T-cell (primary cell): ENCODE results near the gene CAD. TPM values are rescaled to one million over a fixed set of nuclear protein-coding genes. Genes with fewer than 3 reads are reported as not detected.
A peak's percentile ranks its signal among the peaks of the same experiment; 100 is the strongest.

ENCODE experiments used
- ATAC-seq, 4 experiments: fragments of 200-7000 bp in 3 of 4; fragments of 150-1000 bp in 1 of 4; cut with Tn5 transposase; replicated peaks in 1 of 4; 1 replicate in 3 of 4; 2 replicates in 1 of 4; pipeline ENCODE4 v1.10.0; 2021; ENCODE audit warnings: moderate library complexity in 3 of 4, mild to moderate bottlenecking in 2 of 4, moderate number of reproducible peaks in 1 of 4
- CTCF ChIA-PET, 2 donors: fragments of 300-600 bp; sonication (Branson Sonifier 250); formaldehyde crosslinking; loops; one replicate each; lab custom pipeline; 2022; ENCODE audit warnings: antibody characterized with exemption in 2 of 2; lab: Charles Lee
- POLR2A ChIA-PET, 2 donors: fragments of 300-600 bp; sonication (Branson Sonifier 250); formaldehyde crosslinking; loops; one replicate each; lab custom pipeline; 2022; ENCODE audit warnings: antibody characterized with exemption in 2 of 2; lab: Charles Lee
- DNase-seq, 35 experiments: peaks; one replicate each; pipeline versions ENCODE4 v3.0.0 to v3.0.0-alpha.2; 2013 to 2023
- H3K27ac ChIP-seq: one replicate; pipeline ENCODE4 v1.5.1; 2013; ENCODE audit warnings: low read length
- H3K27me3 ChIP-seq, 2 experiments: replicated peaks in 1 of 2; 1 replicate in 1 of 2; 2 replicates in 1 of 2; pipeline versions ENCODE4 v1.6.1 to v1.7.0; 2013; ENCODE audit warnings: low read length in 1 of 2, mixed read lengths in 1 of 2; ENCODE audit not compliant: control insufficient read depth in 2 of 2, insufficient read depth in 2 of 2; ENCODE audit errors: extremely low read depth in 1 of 2
- H3K36me3 ChIP-seq, 2 donors: 1 replicate in 1 of 2; 2 replicates in 1 of 2; pipeline versions ENCODE4 v1.6.1 to v1.7.0; 2013; ENCODE audit warnings: low read length in 1 of 2; ENCODE audit not compliant: control insufficient read depth in 2 of 2, insufficient read depth in 1 of 2; ENCODE audit errors: extremely low read depth in 1 of 2
- H3K4me1 ChIP-seq, 2 experiments: 1 replicate in 1 of 2; 2 replicates in 1 of 2; pipeline versions ENCODE4 v1.6.1 to v1.7.0; 2013; ENCODE audit warnings: low read length in 2 of 2, mixed read lengths in 1 of 2; ENCODE audit not compliant: insufficient read depth in 2 of 2, control insufficient read depth in 1 of 2; ENCODE audit errors: extremely low read depth in 1 of 2
- H3K4me3 ChIP-seq, 2 donors: 1 replicate in 1 of 2; 2 replicates in 1 of 2; pipeline versions ENCODE4 v1.5.1 to v1.7.0; 2013; ENCODE audit warnings: mild to moderate bottlenecking in 2 of 2, low read length in 1 of 2, moderate library complexity in 1 of 2; ENCODE audit not compliant: control insufficient read depth in 1 of 2; ENCODE audit errors: extremely low read depth in 1 of 2
- H3K9me3 ChIP-seq: 2 replicates; pipeline ENCODE4 v1.7.0; 2013
- H3K27ac Mint-ChIP-seq, 2 donors: one replicate each; pipeline ENCODE4 v1.8.0; 2020 to 2021; ENCODE audit warnings: mild to moderate bottlenecking in 2 of 2, mixed read lengths in 2 of 2
- H3K27me3 Mint-ChIP-seq, 2 donors: one replicate each; pipeline ENCODE4 v1.8.0; 2021 to 2022; ENCODE audit warnings: mixed read lengths in 2 of 2
- H3K36me3 Mint-ChIP-seq: one replicate; pipeline ENCODE4 v1.8.0; 2021; ENCODE audit warnings: mixed read lengths
- H3K4me1 Mint-ChIP-seq, 3 donors: one replicate each; pipeline ENCODE4 v1.8.0; 2020 to 2022; ENCODE audit warnings: mixed read lengths in 3 of 3, mild to moderate bottlenecking in 1 of 3
- H3K4me3 Mint-ChIP-seq, 3 donors: one replicate each; pipeline ENCODE4 v1.8.0; 2020 to 2022; ENCODE audit warnings: mild to moderate bottlenecking in 3 of 3, mixed read lengths in 3 of 3, moderate library complexity in 3 of 3
- H3K9me3 Mint-ChIP-seq, 3 donors: one replicate each; pipeline ENCODE4 v1.8.0; 2020 to 2022; ENCODE audit warnings: mixed read lengths in 3 of 3
- WGBS: methylation state at CpG from one replicate; pipeline ENCODE4 v1.1.5; 2013; ENCODE audit warnings: missing lambda C conversion rate; ENCODE audit not compliant: insufficient coverage; 5-methylcytosine and 5-hydroxymethylcytosine counted together
- total RNA-seq, 35 experiments: library from RNA in 6 of 35; stranded (reverse) in 6 of 35; fragments of 120-200 nt in 1 of 35; gene quantifications; one replicate each; pipeline versions ENCODE4 v1.2.1 to v1.2.4 and lab custom pipeline; 2013 to 2026

CAD gene
- total RNA-seq: 10 to 100 TPM; 38.5 to 78.2 (median 65.4) TPM
- 27.4 TPM for total RNA-seq (2013)
- 45.9 to 454 (median 93.4) reads per million in 29 experiments for total RNA-seq (lab: John Stamatoyannopoulos, UW)

DNA sequence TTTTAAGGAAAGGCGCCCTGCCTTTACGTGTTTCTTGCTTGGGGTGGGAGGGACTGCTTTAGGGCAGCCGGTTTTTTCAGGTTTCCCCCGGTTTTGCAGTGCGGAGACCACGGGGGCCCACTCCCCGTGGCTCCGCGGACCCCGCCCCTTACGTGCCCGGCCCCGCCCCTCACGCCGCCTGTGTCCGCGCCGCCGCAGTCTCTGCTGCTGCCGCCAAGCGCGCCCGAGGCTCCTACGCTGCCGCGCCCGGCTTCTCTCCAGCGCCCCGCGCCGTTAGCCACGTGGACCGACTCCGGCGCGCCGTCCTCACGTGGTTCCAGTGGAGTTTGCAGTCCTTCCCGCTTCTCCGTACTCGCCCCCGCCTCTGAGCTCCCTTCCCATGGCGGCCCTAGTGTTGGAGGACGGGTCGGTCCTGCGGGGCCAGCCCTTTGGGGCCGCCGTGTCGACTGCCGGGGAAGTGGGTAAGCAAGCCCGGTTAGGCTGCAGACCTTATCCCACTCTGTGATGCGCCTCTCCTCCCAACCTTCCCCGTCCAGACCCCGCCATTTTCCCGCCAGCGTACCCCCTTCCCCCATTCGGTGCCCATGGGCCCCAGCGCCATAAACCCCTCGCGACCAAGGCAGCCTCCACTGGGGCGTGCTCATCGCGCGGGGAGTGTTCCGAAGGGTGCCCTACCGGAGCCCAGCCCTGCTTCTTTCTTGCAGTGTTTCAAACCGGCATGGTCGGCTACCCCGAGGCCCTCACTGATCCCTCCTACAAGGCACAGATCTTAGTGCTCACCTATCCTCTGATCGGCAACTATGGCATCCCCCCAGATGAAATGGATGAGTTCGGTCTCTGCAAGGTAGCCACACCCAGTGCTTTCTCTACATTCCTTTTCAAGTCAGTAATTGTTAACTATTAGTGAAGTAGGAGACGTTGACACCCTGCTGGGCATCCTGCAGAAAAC, at the start of gene CAD:
TSS of gene CAD (plus strand) at position 197 of the 949 bp plus-strand sequence. CDS start at position 380, 183 bp downstream.
- Mint-ChIP-seq H3K4me3 (peak within 1 kb of the TSS; percentile 93 to 99 (median 94)), H3K27me3 (no peaks in the 10 kb centered on the region), H3K27ac (peak within 1 kb of the TSS; percentile 82 to 93), H3K4me1 (peaks cover 43 to 48% (median 44%) of the 10 kb centered on the region in 3 donors), H3K36me3 (peaks cover 31% of the 10 kb centered on the region), H3K9me3 (no peaks in the 10 kb centered on the region)
- Histone ChIP-seq H3K9me3 (no peaks in the 10 kb centered on the region), H3K27me3 (no peaks in the 10 kb centered on the region), H3K27ac (peak within 1 kb of the TSS; percentile 83), H3K4me1 (peaks cover 12 to 23% of the 10 kb centered on the region in 2 experiments), H3K36me3 (peaks cover 0 to 22% of the 10 kb centered on the region in 2 donors), H3K4me3 (peak within 1 kb of the TSS; percentile 88 to 90)
- ATAC-seq (peak; percentile 78 to 91 (median 88)), DNase-seq (peak; percentile 66 to 92 (median 80))
- CTCF ChIA-PET: no interaction called here
- under 1% methylated on average over 67 of the region's 72 CpGs for WGBS
- POLR2A ChIA-PET: interaction anchor here in 1 of 2 donors (0.7 kb wide), 1 partner anchor 870 kb away, joined by 3 read pairs; no protein-coding TSS in a partner anchor

DNA sequence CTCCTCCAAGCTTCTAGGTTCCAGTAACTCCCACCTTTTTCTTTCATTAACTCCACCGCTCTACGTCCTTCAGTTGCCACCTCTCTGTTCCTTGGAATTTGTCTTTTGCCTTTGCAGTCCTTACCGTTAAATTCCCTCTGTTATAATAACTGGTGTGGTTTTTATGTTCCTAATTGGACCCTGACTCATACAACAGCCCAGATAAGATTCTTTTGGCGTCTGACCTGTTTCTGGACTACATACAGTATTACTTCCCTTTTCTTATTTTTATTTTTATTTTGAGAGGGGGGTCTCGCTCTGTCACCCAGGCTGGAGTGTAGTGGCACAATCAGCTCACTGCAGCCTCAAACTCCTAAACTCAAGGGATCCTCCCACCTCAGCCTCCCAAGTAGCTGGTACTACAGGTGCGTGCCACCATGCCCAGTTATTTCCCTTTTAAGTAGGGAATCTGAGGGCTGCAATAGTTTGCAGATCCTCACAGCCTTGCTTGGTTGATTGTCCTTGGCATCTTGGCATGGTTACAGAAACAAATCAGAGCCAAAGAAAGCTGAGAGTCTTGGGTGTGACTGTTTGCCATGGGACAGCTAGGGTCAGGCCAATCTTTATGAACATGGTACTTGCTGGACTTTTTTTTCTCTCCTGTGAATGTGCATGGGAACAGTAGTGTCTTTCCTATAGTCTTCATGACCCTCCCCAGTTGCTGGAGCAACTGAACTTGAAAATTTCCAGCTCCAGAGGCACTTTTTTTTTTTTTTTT, 46.4 kb upstream of the CAD start:
- peaks cover 0 to 4% (median 4%) of the 10 kb centered on the region in 3 donors for H3K4me1 Mint-ChIP-seq
- no peaks in the 10 kb centered on the region for H3K36me3 ChIP-seq
- 100% methylated on average over 1 of the region's 6 CpGs for WGBS

DNA sequence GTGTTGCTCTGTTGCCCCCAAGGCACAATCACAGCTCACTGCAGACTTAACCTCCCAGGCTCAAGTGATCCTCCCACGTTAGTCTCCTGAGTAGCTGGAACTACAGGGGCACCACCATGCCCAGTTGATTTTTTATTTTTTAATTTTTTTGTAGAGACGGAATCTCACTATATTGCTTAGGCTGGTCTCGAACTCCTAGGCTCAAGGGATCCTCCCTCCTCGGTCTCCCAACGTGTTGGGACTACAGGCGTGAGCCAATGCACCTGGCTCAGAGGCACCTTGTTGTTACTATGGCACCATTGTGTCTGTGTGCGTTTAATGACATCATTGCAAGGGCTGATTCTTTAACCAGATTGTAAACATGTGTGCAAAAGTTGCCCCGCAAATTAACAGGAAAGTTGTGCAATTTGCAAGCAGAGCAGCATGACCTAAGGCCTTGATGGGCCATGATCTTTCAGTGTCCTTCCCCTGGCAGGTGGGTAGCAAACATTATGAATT, 45.8 kb upstream of the CAD start:
- 89% methylated on average over 7 of the region's 8 CpGs for WGBS
- H3K9me3 ChIP-seq: no peaks in the 10 kb centered on the region
- Mint-ChIP-seq H3K27ac (no peak overlapping the region), H3K36me3 (no peaks in the 10 kb centered on the region), H3K4me1 (peaks cover 0 to 4% (median 4%) of the 10 kb centered on the region in 3 donors), H3K27me3 (peaks cover 10% of the 10 kb centered on the region in 2 donors), H3K9me3 (no peaks in the 10 kb centered on the region), H3K4me3 (no peak overlapping the region)
- CTCF ChIA-PET: interaction anchor here (0.6 to 0.7 kb wide), 4 partner anchors 33 to 1770 kb away, joined by 3 to 5 read pairs (median 3); no protein-coding TSS in a partner anchor
- ATAC-seq (no peak), DNase-seq (no peak)
- H3K27me3 ChIP-seq: peaks cover 2 to 27% of the 10 kb centered on the region in 2 experiments
- H3K36me3 ChIP-seq: no peaks in the 10 kb centered on the region
- no peak overlapping the region for H3K4me3 ChIP-seq
- H3K27ac ChIP-seq: no peak overlapping the region
- POLR2A ChIA-PET: interaction anchor here in 1 of 2 donors (1.1 kb wide), 1 partner anchor 40 kb away, joined by 3 read pairs; no protein-coding TSS in a partner anchor
- peaks cover 0 to 9% of the 10 kb centered on the region in 2 experiments for H3K4me1 ChIP-seq

More for the DNA sequence above, 46.4 kb upstream of the CAD start:
- Mint-ChIP-seq H3K27ac (no peak overlapping the region), H3K4me3 (peak overlapping the region in 1 of 3 donors; percentile 10), H3K27me3 (peaks cover 9 to 10% of the 10 kb centered on the region in 2 donors), H3K36me3 (no peaks in the 10 kb centered on the region), H3K9me3 (no peaks in the 10 kb centered on the region)
- Histone ChIP-seq H3K4me1 (peaks cover 0 to 9% of the 10 kb centered on the region in 2 experiments), H3K4me3 (no peak overlapping the region), H3K27ac (no peak overlapping the region), H3K27me3 (peaks cover 2 to 24% of the 10 kb centered on the region in 2 experiments), H3K9me3 (no peaks in the 10 kb centered on the region)
- ATAC-seq (no peak), DNase-seq (no peak)
- POLR2A ChIA-PET: interaction anchor here in 1 of 2 donors (1.1 kb wide), 1 partner anchor 40 kb away, joined by 3 read pairs; no protein-coding TSS in a partner anchor
- CTCF ChIA-PET: interaction anchor here (0.6 to 1.2 kb wide), 6 partner anchors 11 to 1770 kb away, joined by 3 to 5 read pairs (median 3); no protein-coding TSS in a partner anchor

- Histone ChIP-seq H3K4me1 (peaks cover 0 to 8% of the 10 kb centered on the region in 2 experiments), H3K9me3 (no peaks in the 10 kb centered on the region), H3K36me3 (no peaks in the 10 kb centered on the region), H3K27ac (no peak overlapping the region), H3K4me3 (no peak overlapping the region), H3K27me3 (peaks cover 2 to 37% of the 10 kb centered on the region in 2 experiments)
- CTCF ChIA-PET: interaction anchor here in 1 of 2 donors (0.7 kb wide), 1 partner anchor 17 kb away, joined by 3 read pairs; no protein-coding TSS in a partner anchor
- Mint-ChIP-seq H3K27ac (no peak overlapping the region), H3K9me3 (no peaks in the 10 kb centered on the region), H3K36me3 (no peaks in the 10 kb centered on the region), H3K4me1 (peaks cover 0 to 4% (median 4%) of the 10 kb centered on the region in 3 donors), H3K27me3 (peaks cover 21 to 23% of the 10 kb centered on the region in 2 donors), H3K4me3 (no peak overlapping the region)
- WGBS: 69% methylated on average over 6 of the region's 6 CpGs
- no peak for ATAC-seq
- POLR2A ChIA-PET: no interaction called here
- DNase-seq: no peak
Observed at GRCh38 chr2:27174638-27175037, 42.5 kb upstream of the CAD start.

GRCh38 chr2:27175330-27175729, 41.8 kb upstream of the CAD start:
- no peak for DNase-seq
- Histone ChIP-seq H3K4me1 (peaks cover 0 to 2% of the 10 kb centered on the region in 2 experiments), H3K36me3 (no peaks in the 10 kb centered on the region), H3K27me3 (peaks cover 2 to 31% of the 10 kb centered on the region in 2 experiments), H3K9me3 (no peaks in the 10 kb centered on the region), H3K4me3 (no peak overlapping the region), H3K27ac (no peak overlapping the region)
- POLR2A ChIA-PET: interaction anchor here in 1 of 2 donors (0.5 kb wide), 1 partner anchor 31 kb away, joined by 5 read pairs; no protein-coding TSS in a partner anchor
- Mint-ChIP-seq H3K4me3 (no peak overlapping the region), H3K27me3 (peaks cover 25 to 27% of the 10 kb centered on the region in 2 donors), H3K27ac (no peak overlapping the region), H3K36me3 (no peaks in the 10 kb centered on the region), H3K4me1 (peaks cover 0 to 2% (median 2%) of the 10 kb centered on the region in 3 donors), H3K9me3 (no peaks in the 10 kb centered on the region)
- ATAC-seq: no peak
- CTCF ChIA-PET: interaction anchor here in 1 of 2 donors (0.7 to 1.4 kb wide), 2 partner anchors 16 to 97 kb away, joined by 3 to 4 read pairs; no protein-coding TSS in a partner anchor
- 73% methylated on average over 4 of the region's 8 CpGs for WGBS
